Calu3 (cell line): ENCODE results near the gene CCBE1. TPM values are rescaled to one million over a fixed set of nuclear protein-coding genes. Genes with fewer than 3 reads are reported as not detected.

Experiments
- BruUV-seq: library from RNA; stranded (reverse); fragments of 400-500 nt; replicated peaks from 2 replicates; lab custom pipeline; 2021; lab: Mats Ljungman, UMichigan
- CTCF ChIA-PET: fragments of 300-600 bp; sonication (Branson Sonifier 250); formaldehyde crosslinking; loops from one replicate; lab custom pipeline; 2022; ENCODE audit warnings: antibody characterized with exemption; lab: Charles Lee
- DNase-seq: peaks from one replicate; pipeline ENCODE4 v3.0.0; 2022
- H3K27ac Mint-ChIP-seq: one replicate; pipeline ENCODE4 v1.8.0; 2022; ENCODE audit warnings: mixed read lengths; ENCODE audit not compliant: unreplicated experiment
- H3K27me3 Mint-ChIP-seq: one replicate; pipeline ENCODE4 v1.8.0; 2022; ENCODE audit warnings: mixed read lengths; ENCODE audit not compliant: unreplicated experiment
- H3K36me3 Mint-ChIP-seq: one replicate; pipeline ENCODE4 v1.8.0; 2022; ENCODE audit warnings: mild to moderate bottlenecking, moderate library complexity, mixed read lengths; ENCODE audit not compliant: insufficient read depth, unreplicated experiment
- H3K4me1 Mint-ChIP-seq: one replicate; pipeline ENCODE4 v1.8.0; 2022; ENCODE audit warnings: mild to moderate bottlenecking, low read depth, mixed read lengths; ENCODE audit not compliant: unreplicated experiment
- H3K4me3 Mint-ChIP-seq: one replicate; pipeline ENCODE4 v1.8.0; 2022; ENCODE audit warnings: mild to moderate bottlenecking, low read depth, moderate library complexity, mixed read lengths; ENCODE audit not compliant: unreplicated experiment
- H3K9me3 Mint-ChIP-seq: one replicate; pipeline ENCODE4 v1.8.0; 2022; ENCODE audit warnings: low read depth, mixed read lengths; ENCODE audit not compliant: unreplicated experiment
- intact Hi-C: fragments of 100-400 bp; cut with micrococcal nuclease; formaldehyde crosslinking; loops from one replicate; pipeline ENCODE4 v1.10.0; 2022; ENCODE audit not compliant: unreplicated experiment
- total RNA-seq: library from RNA; stranded (reverse); gene quantifications from 2 replicates; pipeline ENCODE4 v1.2.3, GENCODE V29; 2022
- TF ChIP-seq, protein P1 (sequence below): fragments of 200-600 bp; IDR thresholded peaks from one replicate; pipeline ENCODE4 v1.8.0; 2022; ENCODE audit warnings: antibody characterized with exemption; ENCODE audit not compliant: unreplicated experiment

The CCBE1 gene
- total RNA-seq, 1 experiment from 2014 or later = 0.12 TPM

DNA sequence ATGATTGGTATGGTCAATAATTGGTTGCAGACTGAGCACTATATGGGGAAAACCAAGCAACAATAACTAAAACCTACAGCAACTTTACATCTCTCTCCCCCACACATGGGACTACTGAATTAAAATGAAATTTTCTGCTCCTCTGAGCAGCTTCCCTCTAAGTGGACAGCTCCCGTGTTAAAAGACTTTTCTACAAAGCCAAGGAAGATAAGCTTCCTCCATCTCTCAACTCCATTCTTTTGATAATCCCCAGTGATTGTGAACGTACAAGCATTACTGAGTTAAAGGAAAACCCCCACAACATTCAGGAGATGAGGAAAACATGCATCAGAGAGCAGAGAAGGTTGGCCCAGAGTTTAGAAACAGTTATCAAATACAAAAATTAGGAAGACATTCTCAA is 21.9 kb downstream of the CCBE1 start:
- no TSS peak for BruUV-seq

DNA sequence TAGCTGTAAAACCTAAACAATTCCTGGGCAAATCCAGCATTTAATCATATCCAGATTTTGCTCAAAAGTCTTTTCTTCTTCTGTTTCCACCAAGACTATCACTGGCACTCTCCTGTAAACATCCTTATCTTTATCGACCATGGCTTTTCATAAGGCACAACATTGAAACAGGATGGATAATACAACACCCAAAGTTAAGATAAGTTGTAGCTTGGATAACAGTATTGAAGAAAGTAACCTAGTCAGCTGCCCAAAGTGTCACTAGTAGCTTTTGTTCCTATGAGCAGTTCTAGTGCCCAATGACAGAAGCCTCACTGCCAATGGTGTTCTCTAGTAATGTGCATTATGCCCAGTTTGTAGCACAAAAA is 22.3 kb downstream of the CCBE1 start:
- Mint-ChIP-seq H3K4me3 (no peak overlapping the region), H3K4me1 (no peaks in the 10 kb centered on the region), H3K27me3 (peaks cover 14% of the 10 kb centered on the region), H3K36me3 (no peaks in the 10 kb centered on the region), H3K9me3 (no peaks in the 10 kb centered on the region), H3K27ac (no peak overlapping the region)
- intact Hi-C loops = no loop called here
- CTCF ChIA-PET = no interaction called here
- BruUV-seq = no TSS peak
- no peak for DNase-seq
- TF ChIP-seq, protein P1, sequence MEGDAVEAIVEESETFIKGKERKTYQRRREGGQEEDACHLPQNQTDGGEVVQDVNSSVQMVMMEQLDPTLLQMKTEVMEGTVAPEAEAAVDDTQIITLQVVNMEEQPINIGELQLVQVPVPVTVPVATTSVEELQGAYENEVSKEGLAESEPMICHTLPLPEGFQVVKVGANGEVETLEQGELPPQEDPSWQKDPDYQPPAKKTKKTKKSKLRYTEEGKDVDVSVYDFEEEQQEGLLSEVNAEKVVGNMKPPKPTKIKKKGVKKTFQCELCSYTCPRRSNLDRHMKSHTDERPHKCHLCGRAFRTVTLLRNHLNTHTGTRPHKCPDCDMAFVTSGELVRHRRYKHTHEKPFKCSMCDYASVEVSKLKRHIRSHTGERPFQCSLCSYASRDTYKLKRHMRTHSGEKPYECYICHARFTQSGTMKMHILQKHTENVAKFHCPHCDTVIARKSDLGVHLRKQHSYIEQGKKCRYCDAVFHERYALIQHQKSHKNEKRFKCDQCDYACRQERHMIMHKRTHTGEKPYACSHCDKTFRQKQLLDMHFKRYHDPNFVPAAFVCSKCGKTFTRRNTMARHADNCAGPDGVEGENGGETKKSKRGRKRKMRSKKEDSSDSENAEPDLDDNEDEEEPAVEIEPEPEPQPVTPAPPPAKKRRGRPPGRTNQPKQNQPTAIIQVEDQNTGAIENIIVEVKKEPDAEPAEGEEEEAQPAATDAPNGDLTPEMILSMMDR = no peak

More for the DNA sequence above, 21.9 kb downstream of the CCBE1 start:
- TF ChIP-seq, protein P1 = no peak
- intact Hi-C loops = no loop called here
- no peak overlapping the region for H3K27ac Mint-ChIP-seq
- H3K4me3 Mint-ChIP-seq = no peak overlapping the region
- peaks cover 14% of the 10 kb centered on the region for H3K27me3 Mint-ChIP-seq
- CTCF ChIA-PET = no interaction called here
- H3K9me3 Mint-ChIP-seq = no peaks in the 10 kb centered on the region
- H3K4me1 Mint-ChIP-seq = no peaks in the 10 kb centered on the region
- no peaks in the 10 kb centered on the region for H3K36me3 Mint-ChIP-seq
- DNase-seq = no peak

DNA sequence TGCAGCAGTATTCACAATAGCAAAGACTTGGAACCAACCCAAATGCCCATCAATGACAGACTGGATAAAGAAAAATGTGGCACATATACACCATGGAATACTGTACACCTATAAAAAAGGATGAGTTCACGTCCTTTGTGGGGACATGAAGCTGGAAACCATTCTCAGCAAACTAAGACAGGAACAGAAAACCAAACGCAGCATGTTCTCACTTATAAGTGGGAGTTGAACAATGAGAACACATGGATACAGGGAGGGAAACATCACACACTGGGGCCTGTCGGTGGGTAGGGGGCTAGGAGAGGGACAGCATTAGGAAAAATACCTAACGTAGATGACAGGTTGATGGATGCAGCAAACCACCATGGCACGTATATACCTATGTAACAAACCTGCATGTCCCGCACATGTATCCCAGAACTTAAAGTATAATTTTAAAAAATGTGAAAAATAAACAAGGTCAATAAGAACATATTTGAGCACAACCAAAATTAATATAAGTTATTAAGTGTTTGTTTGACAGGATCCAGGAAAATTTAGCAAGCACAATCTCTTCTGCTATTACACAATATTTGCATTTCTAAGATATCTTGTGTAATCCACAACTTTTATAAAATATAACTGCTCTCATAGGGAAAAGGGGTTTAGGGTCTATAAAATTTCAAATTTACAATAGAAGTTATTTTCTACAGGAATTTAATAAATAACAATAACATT is 22.9 kb downstream of the CCBE1 start:
- H3K27me3 Mint-ChIP-seq = peaks cover 14% of the 10 kb centered on the region
- TF ChIP-seq, protein P1 = no peak
- DNase-seq = no peak
- H3K36me3 Mint-ChIP-seq = no peaks in the 10 kb centered on the region
- no peak overlapping the region for H3K4me3 Mint-ChIP-seq
- CTCF ChIA-PET = no interaction called here
- BruUV-seq = no TSS peak
- H3K9me3 Mint-ChIP-seq = no peaks in the 10 kb centered on the region
- no peak overlapping the region for H3K27ac Mint-ChIP-seq
- intact Hi-C loops = no loop called here
- H3K4me1 Mint-ChIP-seq = no peaks in the 10 kb centered on the region

DNA sequence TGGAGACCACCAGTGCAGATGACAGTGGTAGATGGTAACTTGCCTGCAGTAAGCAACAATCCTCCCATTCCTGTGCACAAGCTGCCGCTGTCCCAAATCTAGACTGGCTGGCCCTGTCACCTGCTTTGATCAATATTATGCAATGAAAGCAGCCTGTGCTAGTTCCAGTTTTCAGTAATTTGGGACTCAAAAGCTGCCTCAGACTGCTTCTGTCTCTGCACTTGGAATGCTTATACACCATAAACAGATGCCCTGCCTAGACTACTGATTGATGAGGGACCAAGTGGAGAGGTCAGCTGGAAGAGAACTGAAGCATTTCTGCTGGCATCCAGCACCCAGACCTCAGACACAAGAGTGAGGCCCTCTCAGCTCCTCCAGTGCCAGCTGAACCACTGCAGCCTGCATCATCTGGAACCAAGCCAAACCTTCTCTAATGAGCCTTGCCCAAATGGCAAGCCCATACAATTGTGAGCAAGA is 24.9 kb downstream of the CCBE1 start:
- Mint-ChIP-seq H3K27me3 (peaks cover 14% of the 10 kb centered on the region), H3K9me3 (no peaks in the 10 kb centered on the region), H3K4me1 (no peaks in the 10 kb centered on the region), H3K27ac (no peak overlapping the region), H3K36me3 (no peaks in the 10 kb centered on the region), H3K4me3 (no peak overlapping the region)
- no peak for DNase-seq
- no TSS peak for BruUV-seq
- TF ChIP-seq, protein P1 = no peak
- CTCF ChIA-PET = interaction anchor here (0.7 to 1.3 kb wide), 3 partner anchors 9 to 284 kb away, joined by 3 to 4 read pairs (median 3); no protein-coding TSS in a partner anchor
- intact Hi-C loops = no loop called here
